PC-3 (cell line): ENCODE results near the gene BCHE. TPM values are rescaled to one million over a fixed set of nuclear protein-coding genes. Genes with fewer than 3 reads are reported as not detected.

Experiments
- ATAC-seq: fragments of 200-7000 bp; cut with Tn5 transposase; 2 replicates; pipeline ENCODE4 v1.9.1; 2020; ENCODE audit warnings: mild to moderate bottlenecking, moderate library complexity
- BruUV-seq: library from RNA; stranded (reverse); fragments of 400-500 nt; replicated peaks from 2 replicates; lab custom pipeline; 2021; lab: Mats Ljungman, UMichigan
- CTCF ChIA-PET: fragments of 300-600 bp; sonication (Branson Sonifier 250); formaldehyde crosslinking; loops from one replicate; lab custom pipeline; 2022; ENCODE audit warnings: antibody characterized with exemption; lab: Charles Lee
- POLR2A ChIA-PET: fragments of 300-600 bp; sonication (Branson Sonifier 250); formaldehyde crosslinking; loops from one replicate; lab custom pipeline; 2022; ENCODE audit warnings: antibody characterized with exemption; ENCODE audit not compliant: unreplicated experiment; lab: Charles Lee
- DNase-seq: peaks from one replicate; pipeline ENCODE4 v3.0.0-alpha.2; 2015
- H2AFZ ChIP-seq: fragments of 300-600 bp; sonication (generic); 2 replicates; pipeline ENCODE4 v1.6.0; 2016; ENCODE audit warnings: antibody characterized with exemption, low read length
- H3F3A ChIP-seq: fragments of 300-600 bp; sonication (generic); one replicate; pipeline ENCODE4 v1.6.0; 2017; ENCODE audit warnings: antibody characterized with exemption, low read length, control low read depth, mild to moderate bottlenecking; ENCODE audit not compliant: unreplicated experiment
- H3K27ac ChIP-seq: fragments of 300-600 bp; sonication (generic); 2 replicates; pipeline ENCODE4 v1.5.1; 2016; ENCODE audit warnings: mild to moderate bottlenecking, low read length
- H3K27me3 ChIP-seq: fragments of 300-600 bp; sonication (generic); 2 replicates; pipeline ENCODE4 v1.6.1; 2016; ENCODE audit warnings: low read length, mixed read lengths
- H3K36me3 ChIP-seq: fragments of 300-600 bp; sonication (generic); 2 replicates; pipeline ENCODE4 v1.6.1; 2016; ENCODE audit warnings: low read depth, mixed run types, low read length, mixed read lengths
- H3K4me1 ChIP-seq: fragments of 300-600 bp; sonication (generic); 2 replicates; pipeline ENCODE4 v1.5.1; 2016; ENCODE audit warnings: low read length; ENCODE audit not compliant: insufficient read depth
- H3K4me2 ChIP-seq: fragments of 300-600 bp; sonication (generic); 2 replicates; pipeline ENCODE4 v1.6.0; 2016; ENCODE audit warnings: low read length
- H3K4me3 ChIP-seq: fragments of 300-600 bp; sonication (generic); 2 replicates; pipeline ENCODE4 v1.5.1; 2016; ENCODE audit warnings: mild to moderate bottlenecking, low read length, mixed read lengths
- H3K79me2 ChIP-seq: fragments of 300-600 bp; sonication (generic); 2 replicates; pipeline ENCODE4 v1.6.1; 2017; ENCODE audit warnings: low read length, mixed read lengths
- H3K9ac ChIP-seq: fragments of 300-600 bp; sonication (generic); 2 replicates; pipeline ENCODE4 v1.6.0; 2016; ENCODE audit warnings: mild to moderate bottlenecking, low read length
- H3K9me2 ChIP-seq: fragments of 300-600 bp; sonication (generic); replicated peaks from 2 replicates; pipeline ENCODE4 v1.6.1; 2016; ENCODE audit warnings: mixed run types, low read length, mixed read lengths
- H3K9me3 ChIP-seq: fragments of 300-600 bp; sonication (generic); 2 replicates; pipeline ENCODE4 v1.6.1; 2016; ENCODE audit warnings: low read length, mixed read lengths
- H4K20me1 ChIP-seq: fragments of 300-600 bp; sonication (generic); 2 replicates; pipeline ENCODE4 v1.6.1; 2016; ENCODE audit warnings: low read length, mixed read lengths
- EZH2 ChIP-seq: fragments of 300-600 bp; sonication (generic); IDR thresholded peaks from one replicate; pipeline ENCODE4 v1.6.1; 2017; ENCODE audit warnings: antibody characterized with exemption, mild to moderate bottlenecking, low read length; ENCODE audit not compliant: unreplicated experiment
- EZH2phosphoT487 ChIP-seq: fragments of 300-600 bp; sonication (generic); IDR thresholded peaks from 2 replicates; pipeline ENCODE4 v1.6.1; 2018; ENCODE audit warnings: mild to moderate bottlenecking, antibody characterized with exemption, low read length, borderline replicate concordance
- intact Hi-C: fragments of 100-400 bp; cut with micrococcal nuclease; formaldehyde crosslinking; loops from 2 replicates; pipeline ENCODE4 v1.9.0; 2023
- total RNA-seq: library from RNA; depleted of rRNA; stranded (reverse); fragments of >200 nt; gene quantifications from 2 replicates; pipeline ENCODE4 v1.2.3, GENCODE V29; 2014
- TF ChIP-seq, protein P1 (sequence below): fragments of 300-600 bp; sonication (generic); conservative IDR thresholded peaks from 2 replicates; pipeline ENCODE4 v1.5.1; 2017; ENCODE audit warnings: antibody characterized with exemption, low read depth, mild to moderate bottlenecking, low read length

The BCHE gene
- total RNA-seq, 1 experiment from 2014 or later = 0.18 TPM

DNA sequence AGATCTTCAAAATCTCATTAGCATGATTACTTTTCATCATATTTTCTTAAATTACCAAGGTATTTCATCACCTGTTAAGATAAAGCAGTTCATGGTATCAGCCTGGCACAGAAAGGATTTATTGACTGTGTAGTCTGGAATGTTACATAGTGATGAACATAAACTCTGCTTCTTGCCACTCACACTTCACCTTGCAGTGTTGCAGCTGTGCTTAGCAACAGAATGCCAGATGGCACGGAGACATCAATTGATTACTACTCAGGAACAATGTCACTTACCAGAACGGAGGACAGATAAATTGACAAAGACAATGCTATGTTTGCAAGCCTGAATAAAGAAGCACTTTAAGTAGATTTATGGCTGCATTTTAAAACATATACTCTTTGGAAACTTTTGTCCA is 15.0 kb upstream of the BCHE start:
- H3K27me3 ChIP-seq = no peaks in the 10 kb centered on the region
- H3F3A ChIP-seq = no peaks in the 10 kb centered on the region
- H3K4me3 ChIP-seq = no peak overlapping the region
- CTCF ChIA-PET = no interaction called here
- H3K9me3 ChIP-seq = no peaks in the 10 kb centered on the region
- no peak overlapping the region for H3K9ac ChIP-seq
- intact Hi-C loops = loop anchor here (5.0 to 10.0 kb wide), 2 partner anchors 515 to 597 kb away; no protein-coding TSS in a partner anchor
- DNase-seq = no peak
- no peaks in the 10 kb centered on the region for H4K20me1 ChIP-seq
- H3K36me3 ChIP-seq = no peaks in the 10 kb centered on the region
- H2AFZ ChIP-seq = no peak overlapping the region
- no TSS peak for BruUV-seq
- POLR2A ChIA-PET = no interaction called here
- H3K4me1 ChIP-seq = peaks cover 8% of the 10 kb centered on the region
- TF ChIP-seq, protein P1, sequence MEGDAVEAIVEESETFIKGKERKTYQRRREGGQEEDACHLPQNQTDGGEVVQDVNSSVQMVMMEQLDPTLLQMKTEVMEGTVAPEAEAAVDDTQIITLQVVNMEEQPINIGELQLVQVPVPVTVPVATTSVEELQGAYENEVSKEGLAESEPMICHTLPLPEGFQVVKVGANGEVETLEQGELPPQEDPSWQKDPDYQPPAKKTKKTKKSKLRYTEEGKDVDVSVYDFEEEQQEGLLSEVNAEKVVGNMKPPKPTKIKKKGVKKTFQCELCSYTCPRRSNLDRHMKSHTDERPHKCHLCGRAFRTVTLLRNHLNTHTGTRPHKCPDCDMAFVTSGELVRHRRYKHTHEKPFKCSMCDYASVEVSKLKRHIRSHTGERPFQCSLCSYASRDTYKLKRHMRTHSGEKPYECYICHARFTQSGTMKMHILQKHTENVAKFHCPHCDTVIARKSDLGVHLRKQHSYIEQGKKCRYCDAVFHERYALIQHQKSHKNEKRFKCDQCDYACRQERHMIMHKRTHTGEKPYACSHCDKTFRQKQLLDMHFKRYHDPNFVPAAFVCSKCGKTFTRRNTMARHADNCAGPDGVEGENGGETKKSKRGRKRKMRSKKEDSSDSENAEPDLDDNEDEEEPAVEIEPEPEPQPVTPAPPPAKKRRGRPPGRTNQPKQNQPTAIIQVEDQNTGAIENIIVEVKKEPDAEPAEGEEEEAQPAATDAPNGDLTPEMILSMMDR = no peak
- no peak for TF ChIP-seq EZH2phosphoT487
- TF ChIP-seq EZH2 = no peak
- no peak overlapping the region for H3K4me2 ChIP-seq
- ATAC-seq = no peak
- no peak overlapping the region for H3K27ac ChIP-seq
- no peaks in the 10 kb centered on the region for H3K79me2 ChIP-seq
- no peaks in the 10 kb centered on the region for H3K9me2 ChIP-seq

- Histone ChIP-seq H3K4me1 (no peaks in the 10 kb centered on the region), H3K36me3 (no peaks in the 10 kb centered on the region), H3K4me3 (no peak overlapping the region), H3F3A (no peaks in the 10 kb centered on the region), H3K9ac (no peak overlapping the region), H3K27ac (no peak overlapping the region), H3K4me2 (no peak overlapping the region), H4K20me1 (no peaks in the 10 kb centered on the region), H2AFZ (no peak overlapping the region), H3K9me3 (no peaks in the 10 kb centered on the region; the same call in 1 of the 2 replicates), H3K27me3 (no peaks in the 10 kb centered on the region), H3K79me2 (no peaks in the 10 kb centered on the region), H3K9me2 (no peaks in the 10 kb centered on the region)
- TF ChIP-seq EZH2phosphoT487 (no peak), EZH2 (no peak)
- TF ChIP-seq, protein P1 = no peak
- ChIA-PET CTCF (no interaction called here), POLR2A (no interaction called here)
- DNase-seq = no peak
- intact Hi-C loops = no loop called here
- no TSS peak for BruUV-seq
- ATAC-seq = no peak
These were observed 8.8 kb upstream of the BCHE start for GRCh38 chr3:165846056-165846455.

DNA sequence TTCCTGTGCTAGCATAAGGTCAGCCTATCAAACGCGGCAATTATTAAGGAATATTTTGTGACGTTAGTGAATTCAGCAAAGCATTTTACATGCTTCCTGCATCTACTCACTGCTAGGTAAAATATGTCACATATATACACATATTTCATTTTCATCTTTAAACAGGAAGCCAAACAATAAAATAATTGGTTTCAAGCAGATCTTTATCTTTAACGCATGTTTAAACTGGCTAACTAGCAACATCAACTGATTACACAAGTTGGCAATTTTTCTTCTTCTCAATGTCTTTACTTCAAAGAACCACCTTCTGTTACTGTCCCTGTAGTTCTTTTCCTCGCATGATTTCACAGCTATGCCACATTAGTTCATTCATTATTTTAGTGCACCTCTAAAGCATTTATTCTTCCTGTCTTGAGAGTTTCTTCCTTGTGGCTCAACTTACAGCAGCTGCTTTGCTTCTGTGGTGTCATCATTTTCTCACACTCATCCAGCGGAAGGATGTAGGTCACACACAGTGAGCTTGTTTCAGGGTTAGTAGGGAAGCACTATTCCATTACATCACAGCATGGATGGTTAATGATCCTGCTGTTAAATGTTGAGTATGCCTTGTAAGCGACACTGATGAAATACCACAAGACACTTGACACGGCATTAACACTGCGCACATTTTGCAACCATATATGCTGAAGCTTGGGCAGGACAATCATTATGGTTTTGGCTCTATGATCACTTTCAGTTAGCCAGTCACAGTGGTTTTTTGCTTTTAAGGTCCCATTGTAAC is 2.3 kb upstream of the BCHE start:
- Histone ChIP-seq H4K20me1 (no peaks in the 10 kb centered on the region), H3K4me1 (no peaks in the 10 kb centered on the region), H3K27ac (no peak overlapping the region), H3K4me2 (no peak overlapping the region), H3K4me3 (no peak overlapping the region), H3K79me2 (no peaks in the 10 kb centered on the region), H3K9me3 (no peaks in the 10 kb centered on the region; the same call in 1 of the 2 replicates), H3F3A (no peaks in the 10 kb centered on the region), H3K9me2 (no peaks in the 10 kb centered on the region), H2AFZ (no peak overlapping the region), H3K27me3 (no peaks in the 10 kb centered on the region), H3K36me3 (no peaks in the 10 kb centered on the region), H3K9ac (no peak overlapping the region)
- ChIA-PET POLR2A (no interaction called here), CTCF (no interaction called here)
- intact Hi-C loops = no loop called here
- ATAC-seq (peak; percentile 21; the same call in 1 of the 2 replicates), DNase-seq (no peak)
- no TSS peak for BruUV-seq
- TF ChIP-seq, protein P1 = no peak
- no peak for TF ChIP-seq EZH2phosphoT487
- TF ChIP-seq EZH2 = no peak
